SK-N-SH (cell line): ENCODE results near the gene KLHDC8B.
"Not testable (repeated sequence)": the region's sequence is repeated elsewhere in the genome, so short reads cannot be mapped to it uniquely, and the experiment has no call there.

Source experiments
- CHD2 ChIP-seq: fragments of 150-350 bp; IDR thresholded peaks from 2 replicates; pipeline ENCODE4 v1.6.1; 2018; ENCODE audit warnings: low read length; ENCODE audit not compliant: partially characterized antibody
- CTCF ChIP-seq: fragments of 200-600 bp; sonication (generic); IDR thresholded peaks from 2 replicates; pipeline ENCODE4 v1.6.1; 2017; ENCODE audit warnings: antibody characterized with exemption, mild to moderate bottlenecking, moderate library complexity
- EP300 ChIP-seq, 2 experiments: IDR thresholded peaks; 2 replicates each; pipeline versions ENCODE4 v1.4.0 to v1.6.1; 2012; ENCODE audit warnings: borderline replicate concordance in 1 of 2, low read depth in 1 of 2, low read length in 1 of 2
- EZH2phosphoT487 ChIP-seq: fragments of 200-600 bp; sonication (generic); IDR thresholded peaks from 2 replicates; pipeline ENCODE4 v1.6.1; 2017; ENCODE audit warnings: low read depth, mixed run types, mild to moderate bottlenecking, antibody characterized with exemption, moderate library complexity, borderline replicate concordance
- MAX ChIP-seq: IDR thresholded peaks from 2 replicates; pipeline ENCODE4 v1.4.0; 2012; ENCODE audit warnings: low read depth
- MEF2A ChIP-seq: IDR thresholded peaks from 2 replicates; pipeline ENCODE4 v1.4.0; 2012; ENCODE audit warnings: low read depth, borderline replicate concordance
- NFIC ChIP-seq: IDR thresholded peaks from 2 replicates; pipeline ENCODE4 v1.4.0; 2012; ENCODE audit warnings: borderline replicate concordance
- POLR2AphosphoS5 ChIP-seq: IDR thresholded peaks from 2 replicates; pipeline ENCODE4 v1.6.1; 2012; ENCODE audit warnings: low read depth, low read length
- TCF12 ChIP-seq: IDR thresholded peaks from 2 replicates; pipeline ENCODE4 v1.4.0; 2012
- TF ChIP-seq, protein P1 (sequence below): fragments of 150-350 bp; IDR thresholded peaks from 2 replicates; pipeline ENCODE4 v1.6.1; 2017; ENCODE audit warnings: antibody characterized with exemption, low read length, low read depth, borderline replicate concordance

GRCh38 chr3:49217108-49217507 is 45.7 kb downstream of the KLHDC8B start:
- TF ChIP-seq MEF2A; CTCF; CHD2; EZH2phosphoT487; TCF12; MAX; EP300 (IDR thresholded peaks at IDR 0.05; ENCODE audit: borderline replicate concordance in 1 of 2, low read depth in 1 of 2, low read length in 1 of 2); POLR2AphosphoS5; NFIC: not testable (repeated sequence)
- TF ChIP-seq, protein P1, sequence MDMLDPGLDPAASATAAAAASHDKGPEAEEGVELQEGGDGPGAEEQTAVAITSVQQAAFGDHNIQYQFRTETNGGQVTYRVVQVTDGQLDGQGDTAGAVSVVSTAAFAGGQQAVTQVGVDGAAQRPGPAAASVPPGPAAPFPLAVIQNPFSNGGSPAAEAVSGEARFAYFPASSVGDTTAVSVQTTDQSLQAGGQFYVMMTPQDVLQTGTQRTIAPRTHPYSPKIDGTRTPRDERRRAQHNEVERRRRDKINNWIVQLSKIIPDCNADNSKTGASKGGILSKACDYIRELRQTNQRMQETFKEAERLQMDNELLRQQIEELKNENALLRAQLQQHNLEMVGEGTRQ, result not testable (repeated sequence)
